OCI-LY3 (cell line): ENCODE measurements around the gene FBXW4.
A peak's percentile ranks its signal among the peaks of the same experiment; 100 is the strongest.

Experiments used
- H2AFZ ChIP-seq: fragments of 200-600, 300-600 bp; shearing (Covaris generic); 2 replicates; pipeline ENCODE4 v1.6.0; 2014; ENCODE audit warnings: antibody characterized with exemption, low read depth, low read length
- H3K27ac ChIP-seq: fragments of 200-600, 300-600 bp; sonication (generic); 2 replicates; pipeline ENCODE4 v1.5.1; 2014; ENCODE audit warnings: mild to moderate bottlenecking, low read length, moderate library complexity, mixed read lengths
- H3K27me3 ChIP-seq: fragments of 200-600, 300-600 bp; sonication (generic); 2 replicates; pipeline ENCODE4 v1.6.1; 2014; ENCODE audit warnings: low read depth, low read length, mixed read lengths
- H3K36me3 ChIP-seq: fragments of 200-600, 300-600 bp; sonication (generic); replicated peaks from 2 replicates; pipeline ENCODE3; 2014; ENCODE audit warnings: low read depth, low read length, mixed read lengths
- H3K4me1 ChIP-seq: fragments of 300-600, 200-600 bp; sonication (generic); 2 replicates; pipeline ENCODE4 v1.6.1; 2014; ENCODE audit warnings: low read length, mixed read lengths
- H3K4me2 ChIP-seq: fragments of 200-600, 300-600 bp; sonication (generic); 2 replicates; pipeline ENCODE4 v1.6.1; 2014; ENCODE audit warnings: low read length, mixed read lengths
- H3K4me3 ChIP-seq: fragments of 300-600, 200-600 bp; sonication (generic); 2 replicates; pipeline ENCODE4 v1.5.1; 2014; ENCODE audit warnings: antibody characterized with exemption, mild to moderate bottlenecking, low read length, moderate library complexity
- H3K79me2 ChIP-seq: fragments of 300-600, 200-600 bp; shearing (Covaris generic); 2 replicates; pipeline ENCODE4 v1.6.1; 2014; ENCODE audit warnings: mild to moderate bottlenecking, low read length, mixed read lengths
- H3K9ac ChIP-seq: fragments of 300-600, 200-600 bp; shearing (Covaris generic); 2 replicates; pipeline ENCODE4 v1.6.0; 2014; ENCODE audit warnings: mild to moderate bottlenecking, low read length, moderate library complexity
- H3K9me3 ChIP-seq: fragments of 200-600, 300-600 bp; shearing (Covaris generic); 2 replicates; pipeline ENCODE4 v1.6.1; 2014; ENCODE audit warnings: low read length, mixed read lengths; ENCODE audit not compliant: insufficient read depth
- H4K20me1 ChIP-seq: fragments of 200-600, 300-600 bp; sonication (generic); 2 replicates; pipeline ENCODE4 v1.6.1; 2016; ENCODE audit warnings: low read length, mixed read lengths; ENCODE audit not compliant: insufficient read depth
- EZH2phosphoT487 ChIP-seq: fragments of 200-600 bp; shearing (Covaris generic); IDR thresholded peaks from 2 replicates; pipeline ENCODE4 v1.6.1; 2018; ENCODE audit warnings: antibody characterized with exemption, mixed run types, low read depth
- TF ChIP-seq, protein P1 (sequence below): fragments of 200-600, 300-600 bp; sonication (generic); IDR thresholded peaks from 2 replicates; pipeline ENCODE4 v1.5.1; 2014; ENCODE audit warnings: antibody characterized with exemption, low read length, low read depth

Gene FBXW4

DNA sequence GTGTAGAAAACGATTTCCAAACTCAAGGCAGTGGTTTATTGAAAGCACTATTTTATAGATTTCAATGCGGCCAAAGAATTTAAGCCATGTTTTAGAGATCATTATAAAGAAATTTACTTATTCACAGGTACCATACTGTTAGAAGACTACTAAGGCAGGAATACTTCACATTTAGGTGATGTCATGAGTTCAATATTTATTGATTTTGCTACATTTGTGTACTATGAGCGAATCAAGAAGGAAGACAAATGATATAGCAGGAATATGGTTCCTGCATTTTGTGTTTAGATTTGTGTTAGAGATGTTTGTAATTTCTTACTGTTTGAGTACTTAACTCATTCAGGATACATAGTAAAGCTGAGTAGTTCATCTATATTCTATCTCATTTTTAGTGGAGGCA, 1.7 kb upstream of the FBXW4 start:
- H3K4me1 ChIP-seq, result peaks cover 31% of the 10 kb centered on the region
- no peak overlapping the region for H3K27ac ChIP-seq
- H3K36me3 ChIP-seq, result no peaks in the 10 kb centered on the region
- no peaks in the 10 kb centered on the region for H3K27me3 ChIP-seq
- no peaks in the 10 kb centered on the region for H3K9me3 ChIP-seq
- H3K79me2 ChIP-seq, result peaks cover 37% of the 10 kb centered on the region
- no peak overlapping the region for H3K4me2 ChIP-seq
- H3K4me3 ChIP-seq, result no peak overlapping the region
- no peak for TF ChIP-seq EZH2phosphoT487
- TF ChIP-seq, protein P1, sequence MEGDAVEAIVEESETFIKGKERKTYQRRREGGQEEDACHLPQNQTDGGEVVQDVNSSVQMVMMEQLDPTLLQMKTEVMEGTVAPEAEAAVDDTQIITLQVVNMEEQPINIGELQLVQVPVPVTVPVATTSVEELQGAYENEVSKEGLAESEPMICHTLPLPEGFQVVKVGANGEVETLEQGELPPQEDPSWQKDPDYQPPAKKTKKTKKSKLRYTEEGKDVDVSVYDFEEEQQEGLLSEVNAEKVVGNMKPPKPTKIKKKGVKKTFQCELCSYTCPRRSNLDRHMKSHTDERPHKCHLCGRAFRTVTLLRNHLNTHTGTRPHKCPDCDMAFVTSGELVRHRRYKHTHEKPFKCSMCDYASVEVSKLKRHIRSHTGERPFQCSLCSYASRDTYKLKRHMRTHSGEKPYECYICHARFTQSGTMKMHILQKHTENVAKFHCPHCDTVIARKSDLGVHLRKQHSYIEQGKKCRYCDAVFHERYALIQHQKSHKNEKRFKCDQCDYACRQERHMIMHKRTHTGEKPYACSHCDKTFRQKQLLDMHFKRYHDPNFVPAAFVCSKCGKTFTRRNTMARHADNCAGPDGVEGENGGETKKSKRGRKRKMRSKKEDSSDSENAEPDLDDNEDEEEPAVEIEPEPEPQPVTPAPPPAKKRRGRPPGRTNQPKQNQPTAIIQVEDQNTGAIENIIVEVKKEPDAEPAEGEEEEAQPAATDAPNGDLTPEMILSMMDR, result no peak
- no peak overlapping the region for H3K9ac ChIP-seq
- H2AFZ ChIP-seq, result no peak overlapping the region
- H4K20me1 ChIP-seq, result 0 out of 2 replicates have a peak, but pooled peaks cover 4% of the 10 kb centered on the region

DNA sequence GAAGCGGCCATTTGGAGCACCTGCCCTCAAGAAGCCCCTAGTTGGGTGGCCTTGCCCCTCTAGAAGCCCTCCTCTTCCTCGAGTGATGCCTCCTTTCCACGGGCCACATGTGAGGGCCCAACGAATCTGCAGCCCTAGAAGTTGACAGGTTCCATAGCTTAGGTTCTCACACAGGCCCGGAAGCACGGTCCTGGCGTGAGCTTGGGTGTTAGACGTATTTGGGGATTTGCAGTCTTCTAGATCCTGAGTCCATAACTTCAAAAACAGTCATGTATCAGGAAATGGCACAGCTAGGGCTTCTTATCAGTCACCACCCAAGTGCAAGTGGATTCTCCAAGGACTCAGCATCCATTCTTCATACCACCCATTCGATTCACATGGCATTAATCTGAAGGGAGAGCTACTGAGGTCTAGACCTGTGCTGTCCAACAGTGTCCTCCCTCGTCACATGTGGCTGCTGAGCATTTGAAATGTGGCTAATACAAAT, 477 bp upstream of the FBXW4 start:
- Histone ChIP-seq H3K36me3 (peaks cover 2% of the 10 kb centered on the region), H3K27ac (peak overlapping the region; percentile 80), H3K9me3 (no peaks in the 10 kb centered on the region), H3K4me1 (peaks cover 27% of the 10 kb centered on the region), H3K27me3 (no peaks in the 10 kb centered on the region), H4K20me1 (peaks cover 13% of the 10 kb centered on the region), H3K4me3 (peak overlapping the region; percentile 94), H3K79me2 (peaks cover 49% of the 10 kb centered on the region), H2AFZ (peak overlapping the region; percentile 36), H3K9ac (peak overlapping the region; percentile 95), H3K4me2 (peak overlapping the region; percentile 94)
- TF ChIP-seq, protein P1, result no peak
- no peak for TF ChIP-seq EZH2phosphoT487

DNA sequence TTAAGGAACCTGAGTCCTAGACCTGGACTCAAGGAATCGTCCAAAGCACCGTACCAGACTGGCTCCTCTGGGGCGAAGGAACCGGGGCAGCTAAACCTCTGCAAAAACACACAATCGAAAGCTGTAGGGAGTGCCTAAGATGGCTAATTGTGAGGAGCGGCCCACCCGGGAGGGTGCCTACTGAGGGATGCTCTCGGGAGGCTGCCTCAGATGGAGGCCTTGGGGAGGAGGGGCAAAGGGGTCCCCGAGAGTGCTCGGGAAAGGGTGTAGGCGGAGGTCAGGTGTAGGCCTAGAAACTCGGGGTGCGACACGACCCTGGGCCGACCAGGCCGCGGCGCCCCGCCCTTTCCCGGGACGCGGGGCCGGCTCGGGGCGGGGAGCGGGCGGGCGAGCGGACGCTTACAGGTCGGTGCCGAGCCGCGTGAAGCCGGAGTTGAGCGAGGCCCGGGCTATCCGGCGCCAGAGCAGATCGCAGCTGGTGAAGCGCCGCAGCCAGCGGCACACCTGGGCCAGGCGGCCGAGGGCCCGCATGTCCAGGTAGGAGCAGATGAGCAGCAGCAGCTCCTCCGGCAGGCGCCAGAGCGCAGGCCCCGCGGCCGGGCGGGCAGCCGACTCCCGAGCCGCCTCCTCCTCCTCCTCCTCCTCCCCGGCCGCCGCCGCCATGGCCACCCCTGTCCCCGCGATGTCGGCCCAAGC, 844 bp downstream of the FBXW4 start:
- TF ChIP-seq EZH2phosphoT487, result no peak
- TF ChIP-seq, protein P1, result no peak
- Histone ChIP-seq H3K79me2 (peaks cover 60% of the 10 kb centered on the region), H3K9me3 (no peaks in the 10 kb centered on the region), H3K4me3 (peak overlapping the region; percentile 94), H3K36me3 (peaks cover 9% of the 10 kb centered on the region), H3K4me1 (peaks cover 25% of the 10 kb centered on the region), H3K27ac (peak overlapping the region; percentile 80), H3K4me2 (peak overlapping the region; percentile 94), H4K20me1 (peaks cover 23% of the 10 kb centered on the region), H3K9ac (peak overlapping the region; percentile 95), H2AFZ (peak overlapping the region; percentile 52; the same call in 1 of the 2 replicates), H3K27me3 (no peaks in the 10 kb centered on the region)

DNA sequence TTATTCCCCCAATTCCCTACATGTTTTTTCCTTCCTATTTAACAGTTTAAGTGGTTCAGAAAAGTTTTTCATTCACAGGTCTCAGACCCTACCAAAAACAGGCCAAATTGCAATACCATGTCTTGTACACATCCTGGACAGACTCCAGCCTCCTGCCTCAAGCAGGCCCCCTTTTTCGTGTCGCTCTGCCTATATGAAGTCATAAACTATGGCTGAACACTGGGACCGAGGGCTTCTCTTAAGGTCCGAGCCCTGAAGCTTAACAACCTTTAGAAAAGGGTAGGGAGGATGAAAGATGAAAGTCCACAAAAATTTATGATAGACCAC, 1.4 kb downstream of the FBXW4 start:
- peaks cover 65% of the 10 kb centered on the region for H3K79me2 ChIP-seq

More for the DNA sequence above, 1.4 kb downstream of the FBXW4 start:
- Histone ChIP-seq H4K20me1 (peaks cover 25% of the 10 kb centered on the region), H3K9ac (peak overlapping the region; percentile 95), H3K4me3 (peak overlapping the region; percentile 94), H2AFZ (0 out of 2 replicates have a peak overlapping the region, but pooled peaks have one; percentile 35), H3K4me1 (peaks cover 20% of the 10 kb centered on the region), H3K27me3 (no peaks in the 10 kb centered on the region), H3K27ac (peak overlapping the region; percentile 80), H3K9me3 (no peaks in the 10 kb centered on the region), H3K4me2 (peak overlapping the region; percentile 94), H3K36me3 (peaks cover 12% of the 10 kb centered on the region)
- TF ChIP-seq, protein P1, result no peak
